ENCODE data around the gene AKT3.

DNA sequence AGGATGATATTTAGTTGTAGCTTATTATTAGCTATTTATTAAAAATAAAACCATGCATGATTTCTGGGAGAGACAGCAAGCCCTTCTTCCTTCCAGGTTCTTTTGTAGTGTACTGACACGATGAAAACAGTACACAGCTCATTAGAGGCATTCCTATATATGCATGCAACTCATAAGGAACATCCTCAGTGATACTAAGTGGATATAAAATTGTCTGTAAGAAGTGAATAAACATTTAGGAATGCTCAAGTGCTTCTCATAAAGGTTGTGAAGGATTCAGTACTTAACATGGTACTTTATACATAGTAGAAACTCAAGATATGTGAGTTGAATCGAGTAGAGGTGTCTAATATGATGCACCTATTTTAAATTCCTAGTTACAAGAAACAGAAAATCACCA, 306.5 kb downstream of the AKT3 start:
- no peak for TF ChIP-seq POLR2A (IDR thresholded peaks at IDR 0.05)
- TF ChIP-seq, protein P1, sequence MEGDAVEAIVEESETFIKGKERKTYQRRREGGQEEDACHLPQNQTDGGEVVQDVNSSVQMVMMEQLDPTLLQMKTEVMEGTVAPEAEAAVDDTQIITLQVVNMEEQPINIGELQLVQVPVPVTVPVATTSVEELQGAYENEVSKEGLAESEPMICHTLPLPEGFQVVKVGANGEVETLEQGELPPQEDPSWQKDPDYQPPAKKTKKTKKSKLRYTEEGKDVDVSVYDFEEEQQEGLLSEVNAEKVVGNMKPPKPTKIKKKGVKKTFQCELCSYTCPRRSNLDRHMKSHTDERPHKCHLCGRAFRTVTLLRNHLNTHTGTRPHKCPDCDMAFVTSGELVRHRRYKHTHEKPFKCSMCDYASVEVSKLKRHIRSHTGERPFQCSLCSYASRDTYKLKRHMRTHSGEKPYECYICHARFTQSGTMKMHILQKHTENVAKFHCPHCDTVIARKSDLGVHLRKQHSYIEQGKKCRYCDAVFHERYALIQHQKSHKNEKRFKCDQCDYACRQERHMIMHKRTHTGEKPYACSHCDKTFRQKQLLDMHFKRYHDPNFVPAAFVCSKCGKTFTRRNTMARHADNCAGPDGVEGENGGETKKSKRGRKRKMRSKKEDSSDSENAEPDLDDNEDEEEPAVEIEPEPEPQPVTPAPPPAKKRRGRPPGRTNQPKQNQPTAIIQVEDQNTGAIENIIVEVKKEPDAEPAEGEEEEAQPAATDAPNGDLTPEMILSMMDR (IDR thresholded peaks at IDR 0.05) = no peak

Data from thyroid gland (tissue), 4 donors.